GDM1 (cell line): ENCODE results near the gene SYNJ2BP.

ENCODE experiments used
- DNase-seq: peaks from one replicate; lab custom pipeline; 2025; lab: John Stamatoyannopoulos, UW

Gene SYNJ2BP

DNA sequence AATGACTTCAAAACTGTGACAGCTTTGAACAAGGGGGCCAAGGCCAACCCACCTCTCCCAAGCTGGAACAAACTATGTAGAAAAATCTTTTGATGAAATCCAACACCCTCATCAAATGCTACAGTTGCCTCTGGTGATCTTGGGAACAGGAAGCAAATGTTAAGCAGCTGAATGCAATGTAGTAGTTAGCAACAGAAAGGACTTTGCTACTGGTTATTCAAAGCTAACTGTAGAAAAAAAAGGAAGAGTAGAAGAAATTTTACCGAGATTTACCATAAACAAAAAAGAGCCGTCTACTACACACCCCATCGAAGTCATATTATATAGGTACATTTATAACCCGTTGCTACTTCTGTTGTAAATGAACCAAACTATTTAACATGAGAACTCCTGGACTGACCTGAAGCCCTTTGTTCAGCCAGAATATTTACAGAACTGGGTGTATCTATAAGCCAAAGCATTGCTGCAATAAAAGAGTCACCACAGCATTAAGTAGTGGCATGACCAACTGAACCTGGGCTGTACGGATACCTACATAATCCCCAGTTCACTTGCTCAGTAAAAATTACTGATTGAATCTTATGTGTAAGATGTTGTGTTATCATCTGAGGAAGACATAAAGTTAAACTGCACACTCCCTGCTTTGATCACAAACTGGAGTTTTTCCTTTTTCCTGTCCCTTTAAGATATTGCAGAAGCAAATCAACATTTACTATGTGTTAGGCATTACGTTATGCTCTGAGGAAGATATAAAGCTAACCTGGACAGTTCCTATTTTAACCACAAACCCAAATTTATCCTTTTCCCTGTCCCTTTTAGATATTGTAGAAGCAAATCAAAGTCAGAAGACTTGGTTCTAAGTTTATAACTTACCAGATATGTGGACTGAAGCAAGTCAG lies 25.1 kb downstream of the SYNJ2BP start:
- no peak for DNase-seq

DNA sequence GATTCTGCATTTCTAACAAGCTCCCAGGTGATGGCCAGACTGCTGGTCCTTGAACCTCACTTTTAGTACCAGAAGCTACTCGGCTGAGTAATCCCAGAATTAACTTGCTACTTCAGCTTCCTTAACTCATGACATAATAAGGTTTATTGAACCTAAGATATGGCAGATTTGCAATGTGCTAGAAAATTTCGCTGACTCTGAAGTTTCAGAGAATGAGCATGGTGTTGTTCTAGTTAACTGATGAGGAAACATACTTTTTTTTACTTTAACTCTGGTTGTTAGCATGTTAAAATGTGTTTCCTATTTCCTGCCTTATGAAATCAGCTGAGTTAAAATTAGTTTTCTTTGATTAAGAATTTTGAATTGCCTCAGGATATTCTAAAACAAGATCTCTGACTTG lies 34.4 kb downstream of the SYNJ2BP start:
- DNase-seq: no peak

DNA sequence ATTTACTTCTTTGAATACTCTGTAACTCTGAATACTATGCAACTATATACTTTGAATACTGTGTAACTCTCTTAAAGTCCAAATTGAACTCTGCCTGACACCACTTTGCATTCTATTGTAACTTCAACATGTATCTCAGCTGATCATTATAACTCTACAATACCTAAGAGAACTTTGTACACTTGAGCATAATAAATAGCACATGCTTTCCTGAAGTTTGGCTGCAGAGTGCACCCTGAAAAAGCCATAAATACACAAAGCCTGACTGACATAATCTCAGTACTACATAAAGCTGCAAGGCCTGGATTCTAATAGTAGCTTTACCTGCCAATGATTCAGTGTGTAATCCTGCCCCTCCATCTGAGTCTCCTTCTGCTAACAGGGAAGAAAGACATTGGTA lies 36.1 kb downstream of the SYNJ2BP start:
- no peak for DNase-seq

DNA sequence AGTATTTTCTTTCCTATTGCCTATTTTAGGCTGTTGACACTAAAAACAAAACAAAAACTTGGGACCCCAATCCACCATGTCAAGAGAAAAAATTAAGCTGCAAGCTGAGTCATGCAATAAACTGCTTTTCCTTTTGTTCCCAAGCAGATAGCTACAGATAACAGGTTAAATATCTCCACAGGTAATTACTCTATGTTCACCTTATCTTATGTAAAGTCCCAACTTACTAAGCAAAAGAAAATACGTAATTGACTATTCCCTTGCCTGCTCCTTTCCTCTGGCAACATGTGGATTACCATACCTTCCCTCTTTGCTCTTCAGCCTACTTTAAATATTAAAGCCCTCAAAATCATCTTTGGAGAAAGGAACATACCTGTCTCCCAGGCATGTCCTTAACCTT lies 38.2 kb downstream of the SYNJ2BP start:
- no peak for DNase-seq
